ENCODE data around the gene RABL6.

DNA sequence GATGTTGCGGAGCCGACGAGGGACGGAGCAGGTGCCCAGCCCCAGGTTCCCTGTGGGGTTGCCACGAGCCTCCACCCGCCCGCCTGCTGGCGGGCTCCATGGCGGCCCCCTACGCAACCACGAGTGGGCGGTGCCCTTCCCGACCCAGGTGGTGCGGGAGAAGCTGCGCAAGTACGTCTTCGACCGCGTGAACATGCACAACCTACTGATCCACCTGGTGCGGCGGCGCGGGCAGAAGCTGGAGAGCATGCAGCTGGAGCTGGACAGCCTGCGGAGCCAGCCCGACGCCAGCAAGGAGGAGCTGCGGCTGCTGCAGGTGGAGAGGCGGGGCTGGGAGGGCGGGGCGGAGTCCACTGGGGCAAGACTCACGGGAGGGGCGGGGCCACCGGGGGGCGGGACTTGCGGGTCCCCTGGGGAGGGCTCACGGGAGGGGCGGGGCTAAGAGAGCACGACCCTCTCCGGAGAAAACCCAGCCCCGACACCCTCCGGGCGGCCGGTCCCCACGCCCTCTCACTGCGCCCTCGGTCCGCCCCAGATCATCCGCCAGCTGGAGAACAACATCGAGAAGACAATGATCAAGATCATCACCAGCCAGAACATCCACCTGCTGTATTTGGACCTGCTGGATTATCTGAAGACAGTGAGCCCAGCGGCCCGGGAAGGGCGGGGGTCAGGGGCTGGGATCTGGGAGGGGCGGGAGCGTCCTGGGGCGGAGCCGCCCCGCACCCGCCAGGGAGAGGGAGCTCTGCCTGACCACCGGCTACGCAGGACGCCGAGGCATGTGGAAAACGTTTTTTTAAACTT, 7.7 kb upstream of the RABL6 start:
- TF ChIP-seq CTCF (IDR thresholded peaks at IDR 0.05): peak in 1 of 7 experiments; percentile 6
- peak; percentile 38 to 73 (median 62) for TF ChIP-seq POLR2A (IDR thresholded peaks at IDR 0.05)

Data from body of pancreas (tissue), 4 donors.